ENCODE measurements around the gene TMEFF1.

The TMEFF1 gene

GRCh38 chr9:100472788-100473275, at the start of gene TMEFF1:
Gene TMEFF1 (plus strand): TSS chr9:100473149. CDS start chr9:100473545, 396 bp downstream.
- Histone ChIP-seq H3K27me3 (ENCODE audit: insufficient read depth, low read length) (no peaks in the 10 kb centered on the region), H3K4me1 (ENCODE audit: insufficient read depth, low read length) (peaks cover 15% of the 10 kb centered on the region; the same call in 1 of the 2 replicates), H3K4me3 (ENCODE audit: low read length) (peak within 1 kb of the TSS; percentile 98), H3K9ac (ENCODE audit: low read depth, low read length) (peak within 1 kb of the TSS; percentile 92; the same call in 1 of the 2 replicates), H3K27ac (ENCODE audit: low read length) (peak within 1 kb of the TSS; percentile 64), H3K36me3 (ENCODE audit: insufficient read depth, low read depth, low read length) (no peaks in the 10 kb centered on the region), H3K9me3 (ENCODE audit: insufficient read depth, low read depth, low read length) (no peaks in the 10 kb centered on the region)

- Histone ChIP-seq H3K36me3 (ENCODE audit: insufficient read depth, low read depth, low read length) (no peaks in the 10 kb centered on the region), H3K9ac (ENCODE audit: low read depth, low read length) (peak overlapping the region; percentile 85; the same call in 1 of the 2 replicates), H3K27ac (ENCODE audit: low read length) (no peak overlapping the region), H3K4me1 (ENCODE audit: insufficient read depth, low read length) (peaks cover 19% of the 10 kb centered on the region), H3K4me3 (ENCODE audit: low read length) (no peak overlapping the region), H3K9me3 (ENCODE audit: insufficient read depth, low read depth, low read length) (no peaks in the 10 kb centered on the region), H3K27me3 (ENCODE audit: insufficient read depth, low read length) (peaks cover 6% of the 10 kb centered on the region; the same call in 1 of the 2 replicates)
Measured at GRCh38 chr9:100425758-100426157, 47.2 kb upstream of the TMEFF1 start.

- peaks cover 19% of the 10 kb centered on the region for H3K4me1 ChIP-seq (ENCODE audit: insufficient read depth, low read length)
- H3K36me3 ChIP-seq (ENCODE audit: insufficient read depth, low read depth, low read length), result no peaks in the 10 kb centered on the region
- peak overlapping the region; percentile 85 for H3K9ac ChIP-seq (ENCODE audit: low read depth, low read length)
- H3K27ac ChIP-seq (ENCODE audit: low read length), result peak overlapping the region; percentile 31
- peaks cover 6% of the 10 kb centered on the region; the same call in 1 of the 2 replicates for H3K27me3 ChIP-seq (ENCODE audit: insufficient read depth, low read length)
- H3K9me3 ChIP-seq (ENCODE audit: insufficient read depth, low read depth, low read length), result no peaks in the 10 kb centered on the region
- peak overlapping the region; percentile 81 for H3K4me3 ChIP-seq (ENCODE audit: low read length)
Measured at GRCh38 chr9:100426189-100426529, 46.8 kb upstream of the TMEFF1 start.

GRCh38 chr9:100426530-100427365, 46.2 kb upstream of the TMEFF1 start, which contains the start of gene MSANTD3:
Gene MSANTD3 (plus strand): TSS chr9:100427143. CDS start chr9:100441939, 14,796 bp downstream.
- peaks cover 19% of the 10 kb centered on the region for H3K4me1 ChIP-seq (ENCODE audit: insufficient read depth, low read length)
- peak within 1 kb of the TSS; percentile 31 for H3K27ac ChIP-seq (ENCODE audit: low read length)
- H3K9me3 ChIP-seq (ENCODE audit: insufficient read depth, low read depth, low read length), result no peaks in the 10 kb centered on the region
- peaks cover 6% of the 10 kb centered on the region; the same call in 1 of the 2 replicates for H3K27me3 ChIP-seq (ENCODE audit: insufficient read depth, low read length)
- H3K9ac ChIP-seq (ENCODE audit: low read depth, low read length), result peak within 1 kb of the TSS; percentile 91
- H3K36me3 ChIP-seq (ENCODE audit: insufficient read depth, low read depth, low read length), result no peaks in the 10 kb centered on the region
- H3K4me3 ChIP-seq (ENCODE audit: low read length), result peak within 1 kb of the TSS; percentile 81

- Histone ChIP-seq H3K4me1 (ENCODE audit: insufficient read depth, low read length) (peaks cover 19% of the 10 kb centered on the region), H3K36me3 (ENCODE audit: insufficient read depth, low read depth, low read length) (no peaks in the 10 kb centered on the region), H3K27ac (ENCODE audit: low read length) (no peak overlapping the region), H3K9ac (ENCODE audit: low read depth, low read length) (peak overlapping the region; percentile 91; the same call in 1 of the 2 replicates), H3K27me3 (ENCODE audit: insufficient read depth, low read length) (peaks cover 6% of the 10 kb centered on the region; the same call in 1 of the 2 replicates), H3K4me3 (ENCODE audit: low read length) (peak overlapping the region; percentile 81), H3K9me3 (ENCODE audit: insufficient read depth, low read depth, low read length) (no peaks in the 10 kb centered on the region)
Measured at GRCh38 chr9:100427366-100428263, 45.3 kb upstream of the TMEFF1 start.

- Histone ChIP-seq H3K27me3 (ENCODE audit: insufficient read depth, low read length) (peaks cover 6% of the 10 kb centered on the region; the same call in 1 of the 2 replicates), H3K4me3 (ENCODE audit: low read length) (peak overlapping the region; percentile 81; the same call in 1 of the 2 replicates), H3K9me3 (ENCODE audit: insufficient read depth, low read depth, low read length) (no peaks in the 10 kb centered on the region), H3K4me1 (ENCODE audit: insufficient read depth, low read length) (peaks cover 19% of the 10 kb centered on the region), H3K9ac (ENCODE audit: low read depth, low read length) (no peak overlapping the region; the same call in 1 of the 2 replicates), H3K36me3 (ENCODE audit: insufficient read depth, low read depth, low read length) (no peaks in the 10 kb centered on the region), H3K27ac (ENCODE audit: low read length) (no peak overlapping the region)
Measured at GRCh38 chr9:100428871-100429654, 43.9 kb upstream of the TMEFF1 start.

GRCh38 chr9:100430286-100430940, 42.5 kb upstream of the TMEFF1 start:
- Histone ChIP-seq H3K27ac (ENCODE audit: low read length) (no peak overlapping the region), H3K27me3 (ENCODE audit: insufficient read depth, low read length) (peaks cover 6% of the 10 kb centered on the region; the same call in 1 of the 2 replicates), H3K9ac (ENCODE audit: low read depth, low read length) (no peak overlapping the region), H3K36me3 (ENCODE audit: insufficient read depth, low read depth, low read length) (no peaks in the 10 kb centered on the region), H3K4me1 (ENCODE audit: insufficient read depth, low read length) (peaks cover 19% of the 10 kb centered on the region), H3K4me3 (ENCODE audit: low read length) (no peak overlapping the region), H3K9me3 (ENCODE audit: insufficient read depth, low read depth, low read length) (no peaks in the 10 kb centered on the region)

GRCh38 chr9:100431886-100432285, 41.1 kb upstream of the TMEFF1 start:
- Histone ChIP-seq H3K27ac (ENCODE audit: low read length) (no peak overlapping the region), H3K27me3 (ENCODE audit: insufficient read depth, low read length) (no peaks in the 10 kb centered on the region), H3K4me1 (ENCODE audit: insufficient read depth, low read length) (peaks cover 12% of the 10 kb centered on the region), H3K9me3 (ENCODE audit: insufficient read depth, low read depth, low read length) (no peaks in the 10 kb centered on the region), H3K4me3 (ENCODE audit: low read length) (no peak overlapping the region), H3K9ac (ENCODE audit: low read depth, low read length) (no peak overlapping the region), H3K36me3 (ENCODE audit: insufficient read depth, low read depth, low read length) (no peaks in the 10 kb centered on the region)

- Histone ChIP-seq H3K36me3 (ENCODE audit: insufficient read depth, low read depth, low read length) (no peaks in the 10 kb centered on the region), H3K27me3 (ENCODE audit: insufficient read depth, low read length) (no peaks in the 10 kb centered on the region), H3K9ac (ENCODE audit: low read depth, low read length) (no peak overlapping the region), H3K27ac (ENCODE audit: low read length) (no peak overlapping the region), H3K4me1 (ENCODE audit: insufficient read depth, low read length) (peaks cover 12% of the 10 kb centered on the region), H3K9me3 (ENCODE audit: insufficient read depth, low read depth, low read length) (no peaks in the 10 kb centered on the region), H3K4me3 (ENCODE audit: low read length) (no peak overlapping the region)
Measured at GRCh38 chr9:100432736-100433135, 40.2 kb upstream of the TMEFF1 start.

GRCh38 chr9:100436571-100436970, 36.4 kb upstream of the TMEFF1 start:
- Histone ChIP-seq H3K27me3 (ENCODE audit: insufficient read depth, low read length) (no peaks in the 10 kb centered on the region), H3K4me1 (ENCODE audit: insufficient read depth, low read length) (0 out of 2 replicates have a peak, but pooled peaks cover under 1% of the 10 kb centered on the region), H3K4me3 (ENCODE audit: low read length) (no peak overlapping the region), H3K9ac (ENCODE audit: low read depth, low read length) (no peak overlapping the region), H3K27ac (ENCODE audit: low read length) (no peak overlapping the region), H3K9me3 (ENCODE audit: insufficient read depth, low read depth, low read length) (no peaks in the 10 kb centered on the region), H3K36me3 (ENCODE audit: insufficient read depth, low read depth, low read length) (no peaks in the 10 kb centered on the region)

All from iPS-20b (cell line).